Measurements from ENCODE around the gene OR1D2.
"Not testable (repeated sequence)": the region's sequence is repeated elsewhere in the genome, so short reads cannot be mapped to it uniquely, and the experiment has no call there.

OR1D2 gene

GRCh38 chr17:3104322-3104721 is at the start of gene OR1D2:
TSS of gene OR1D2 (minus strand) at chr17:3104422. CDS start at chr17:3092996, 11,426 bp downstream.
- Histone ChIP-seq H3K27ac (no peak within 1 kb of the TSS), H3K4me3 (no peak within 1 kb of the TSS)

GRCh38 chr17:3137494-3137893 is 33.3 kb upstream of the OR1D2 start:
- H3K27ac ChIP-seq, H3K4me3 ChIP-seq: not testable (repeated sequence)

- no peak within 1 kb of the TSS for H3K27ac ChIP-seq
- H3K4me3 ChIP-seq = no peak within 1 kb of the TSS
Observed at GRCh38 chr17:3127451-3127850, 23.2 kb upstream of the OR1D2 start, which contains the start of gene OR1G1. TSS of gene OR1G1 (minus strand) at chr17:3127551. CDS start at chr17:3127551, 0 bp downstream.

- H3K27ac ChIP-seq, H3K4me3 ChIP-seq: not testable (repeated sequence)
Observed at GRCh38 chr17:3073850-3074249, 30.4 kb downstream of the OR1D2 start.

GRCh38 chr17:3065192-3065591 is 39.0 kb downstream of the OR1D2 start:
- H3K27ac ChIP-seq, H3K4me3 ChIP-seq: not testable (repeated sequence)

- H3K27ac ChIP-seq, H3K4me3 ChIP-seq: not testable (repeated sequence)
Observed at GRCh38 chr17:3063507-3063906, 40.7 kb downstream of the OR1D2 start, which contains the start of gene OR1D5. TSS of gene OR1D5 (minus strand) at chr17:3063607. CDS start at chr17:3063607, 0 bp downstream.

- not testable (repeated sequence) for H3K27ac ChIP-seq, H3K4me3 ChIP-seq
Observed at GRCh38 chr17:3062824-3063377, 41.3 kb downstream of the OR1D2 start.

- H3K4me3 ChIP-seq, H3K27ac ChIP-seq: not testable (repeated sequence)
Observed at GRCh38 chr17:3054868-3055267, 49.4 kb downstream of the OR1D2 start.

- H3K4me3 ChIP-seq = peak overlapping the region; percentile 54 to 81 (median 69)
- peak overlapping the region in 5 of 21 experiments; percentile 44 to 88 (median 79) for H3K27ac ChIP-seq
Observed at GRCh38 chr17:3049705-3050295, 54.4 kb downstream of the OR1D2 start.

GRCh38 chr17:3048727-3049471 is 55.3 kb downstream of the OR1D2 start:
- H3K27ac ChIP-seq = peak overlapping the region in 19 of 21 experiments; percentile 44 to 88 (median 76)
- peak overlapping the region; percentile 54 to 81 (median 69) for H3K4me3 ChIP-seq

- Histone ChIP-seq H3K27ac (no peak overlapping the region), H3K4me3 (no peak overlapping the region)
Observed at GRCh38 chr17:3046753-3047152, 57.5 kb downstream of the OR1D2 start.

GRCh38 chr17:3043737-3044365 is 60.4 kb downstream of the OR1D2 start:
- Histone ChIP-seq H3K4me3 (no peak overlapping the region), H3K27ac (no peak overlapping the region)

GRCh38 chr17:3040882-3041281 is 63.3 kb downstream of the OR1D2 start:
- Histone ChIP-seq H3K27ac (no peak overlapping the region), H3K4me3 (no peak overlapping the region)

GRCh38 chr17:3039736-3040135 is 64.5 kb downstream of the OR1D2 start:
- H3K27ac ChIP-seq = no peak overlapping the region

GRCh38 chr17:3038941-3039340 is 65.3 kb downstream of the OR1D2 start:
- no peak overlapping the region for H3K4me3 ChIP-seq
- no peak overlapping the region for H3K27ac ChIP-seq

More at GRCh38 chr17:3039736-3040135, 64.5 kb downstream of the OR1D2 start:
- no peak overlapping the region for H3K4me3 ChIP-seq
